ENCODE measurements around the gene PHIP.

- TF ChIP-seq CTCF (tag by site-specific recombination; IDR thresholded peaks at IDR 0.05), result no peak
- no peak for TF ChIP-seq SCRT2 (tag by site-specific recombination; IDR thresholded peaks at IDR 0.05)
- no peak for TF ChIP-seq ATF2 (tag by site-specific recombination; IDR thresholded peaks at IDR 0.05; ENCODE audit: low read depth)
- no peak for TF ChIP-seq REST (tag by site-specific recombination; IDR thresholded peaks at IDR 0.05)
- TF ChIP-seq YY1 (tag by site-specific recombination; IDR thresholded peaks at IDR 0.05), result no peak
- TF ChIP-seq ZNF311 (tag by site-specific recombination; IDR thresholded peaks at IDR 0.05; ENCODE audit: borderline replicate concordance), result no peak
- no peak for TF ChIP-seq BCL11B (tag by site-specific recombination; IDR thresholded peaks at IDR 0.05; ENCODE audit: low read depth)
- no peak for TF ChIP-seq KLF1 (tag by site-specific recombination; IDR thresholded peaks at IDR 0.05)
- no peak for TF ChIP-seq ZNF76 (tag by site-specific recombination; IDR thresholded peaks at IDR 0.05; ENCODE audit: borderline replicate concordance, low read depth)
- TF ChIP-seq ZNF768 (tag by site-specific recombination; IDR thresholded peaks at IDR 0.05), result no peak
- TF ChIP-seq ZEB2 (tag by site-specific recombination; IDR thresholded peaks at IDR 0.05), result no peak
- no peak for TF ChIP-seq ZNF449 (tag by site-specific recombination; IDR thresholded peaks at IDR 0.05)
Measured at GRCh38 chr6:79066330-79066729, 11.7 kb downstream of the PHIP start.

Measured in HEK293 (cell line).